ENCODE measurements around the gene KIR2DL3.
"Not testable (repeated sequence)": the region's sequence is repeated elsewhere in the genome, so short reads cannot be mapped to it uniquely, and the experiment has no call there.

DNA sequence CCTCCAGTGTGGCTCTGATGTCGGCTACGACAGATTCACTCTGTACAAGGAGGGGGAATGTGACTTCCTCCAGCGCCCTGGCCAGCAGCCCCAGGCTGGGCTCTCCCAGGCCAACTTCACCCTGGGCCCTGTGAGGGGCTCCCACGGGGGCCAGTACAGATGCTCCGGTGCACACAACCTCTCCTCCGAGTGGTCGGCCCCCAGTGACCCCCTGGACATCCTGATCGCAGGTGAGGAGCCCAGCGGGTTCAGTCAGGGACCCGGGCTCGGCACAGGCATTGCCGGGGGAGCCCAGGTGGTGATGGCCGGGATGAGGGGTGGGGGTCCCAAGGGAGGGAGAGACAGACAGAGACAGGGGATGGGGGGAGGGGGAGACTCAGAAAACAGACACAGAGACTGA is 40.6 kb upstream of the KIR2DL3 start:
- not testable (repeated sequence) for TF ChIP-seq POLR2A (IDR thresholded peaks at IDR 0.05; ENCODE audit: extremely low read depth, insufficient read length); MAX (IDR thresholded peaks at IDR 0.05; ENCODE audit: low read depth, low read length)
- TF ChIP-seq, protein P1, sequence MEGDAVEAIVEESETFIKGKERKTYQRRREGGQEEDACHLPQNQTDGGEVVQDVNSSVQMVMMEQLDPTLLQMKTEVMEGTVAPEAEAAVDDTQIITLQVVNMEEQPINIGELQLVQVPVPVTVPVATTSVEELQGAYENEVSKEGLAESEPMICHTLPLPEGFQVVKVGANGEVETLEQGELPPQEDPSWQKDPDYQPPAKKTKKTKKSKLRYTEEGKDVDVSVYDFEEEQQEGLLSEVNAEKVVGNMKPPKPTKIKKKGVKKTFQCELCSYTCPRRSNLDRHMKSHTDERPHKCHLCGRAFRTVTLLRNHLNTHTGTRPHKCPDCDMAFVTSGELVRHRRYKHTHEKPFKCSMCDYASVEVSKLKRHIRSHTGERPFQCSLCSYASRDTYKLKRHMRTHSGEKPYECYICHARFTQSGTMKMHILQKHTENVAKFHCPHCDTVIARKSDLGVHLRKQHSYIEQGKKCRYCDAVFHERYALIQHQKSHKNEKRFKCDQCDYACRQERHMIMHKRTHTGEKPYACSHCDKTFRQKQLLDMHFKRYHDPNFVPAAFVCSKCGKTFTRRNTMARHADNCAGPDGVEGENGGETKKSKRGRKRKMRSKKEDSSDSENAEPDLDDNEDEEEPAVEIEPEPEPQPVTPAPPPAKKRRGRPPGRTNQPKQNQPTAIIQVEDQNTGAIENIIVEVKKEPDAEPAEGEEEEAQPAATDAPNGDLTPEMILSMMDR (IDR thresholded peaks at IDR 0.05; ENCODE audit: low read depth, low read length): not testable (repeated sequence)
